Measurements from ENCODE around the gene PCSK4. TPM values are rescaled to one million over a fixed set of nuclear protein-coding genes. Genes with fewer than 3 reads are reported as not detected.
"Not testable (repeated sequence)": the region's sequence is repeated elsewhere in the genome, so short reads cannot be mapped to it uniquely, and the experiment has no call there.

The PCSK4 gene
- total RNA-seq, 1 donor from 2014 or later: 8.4 TPM

GRCh38 chr19:1522061-1522460 lies 31.9 kb upstream of the PCSK4 start:
- Mint-ChIP-seq H3K9me3 (ENCODE audit: unreplicated experiment) (no peaks in the 10 kb centered on the region), H3K4me1 (ENCODE audit: unreplicated experiment) (peaks cover 6% of the 10 kb centered on the region), H3K36me3 (ENCODE audit: low read depth, unreplicated experiment) (peaks cover 7% of the 10 kb centered on the region), H3K27ac (ENCODE audit: unreplicated experiment) (no peak overlapping the region), H3K27me3 (ENCODE audit: unreplicated experiment) (peaks cover 18% of the 10 kb centered on the region), H3K4me3 (ENCODE audit: unreplicated experiment) (no peak overlapping the region)
- DNase-seq (ENCODE audit: low spot score): no peak
- no peak for TF ChIP-seq CTCF (IDR thresholded peaks at IDR 0.05; ENCODE audit: unreplicated experiment)

- H3K4me3 Mint-ChIP-seq (ENCODE audit: unreplicated experiment): no peak overlapping the region
- H3K36me3 Mint-ChIP-seq (ENCODE audit: low read depth, unreplicated experiment): peaks cover 7% of the 10 kb centered on the region
- H3K27ac Mint-ChIP-seq (ENCODE audit: unreplicated experiment): no peak overlapping the region
- H3K4me1 Mint-ChIP-seq (ENCODE audit: unreplicated experiment): peaks cover 6% of the 10 kb centered on the region
- DNase-seq (ENCODE audit: low spot score): no peak
- no peaks in the 10 kb centered on the region for H3K9me3 Mint-ChIP-seq (ENCODE audit: unreplicated experiment)
- peaks cover 17% of the 10 kb centered on the region for H3K27me3 Mint-ChIP-seq (ENCODE audit: unreplicated experiment)
- TF ChIP-seq CTCF (IDR thresholded peaks at IDR 0.05; ENCODE audit: unreplicated experiment): no peak
These were observed 31.5 kb upstream of the PCSK4 start for GRCh38 chr19:1521636-1522035.

- Mint-ChIP-seq H3K4me1 (ENCODE audit: unreplicated experiment) (peaks cover 6% of the 10 kb centered on the region), H3K27ac (ENCODE audit: unreplicated experiment) (no peak overlapping the region), H3K9me3 (ENCODE audit: unreplicated experiment) (no peaks in the 10 kb centered on the region), H3K36me3 (ENCODE audit: low read depth, unreplicated experiment) (peaks cover 7% of the 10 kb centered on the region), H3K27me3 (ENCODE audit: unreplicated experiment) (peaks cover 17% of the 10 kb centered on the region), H3K4me3 (ENCODE audit: unreplicated experiment) (no peak overlapping the region)
- no peak for TF ChIP-seq CTCF (IDR thresholded peaks at IDR 0.05; ENCODE audit: unreplicated experiment)
- DNase-seq (ENCODE audit: low spot score): no peak
These were observed 30.1 kb upstream of the PCSK4 start for GRCh38 chr19:1520203-1520780.

GRCh38 chr19:1519802-1520201 lies 29.7 kb upstream of the PCSK4 start:
- H3K4me1 Mint-ChIP-seq (ENCODE audit: unreplicated experiment); H3K27ac Mint-ChIP-seq (ENCODE audit: unreplicated experiment): not testable (repeated sequence)

GRCh38 chr19:1518471-1518870 lies 28.3 kb upstream of the PCSK4 start:
- Mint-ChIP-seq H3K27me3 (ENCODE audit: unreplicated experiment) (peaks cover 9% of the 10 kb centered on the region), H3K4me3 (ENCODE audit: unreplicated experiment) (no peak overlapping the region), H3K36me3 (ENCODE audit: low read depth, unreplicated experiment) (no peaks in the 10 kb centered on the region)

More at GRCh38 chr19:1519802-1520201, 29.7 kb upstream of the PCSK4 start:
- not testable (repeated sequence) for DNase-seq (ENCODE audit: low spot score); H3K4me3 Mint-ChIP-seq (ENCODE audit: unreplicated experiment); H3K9me3 Mint-ChIP-seq (ENCODE audit: unreplicated experiment); H3K36me3 Mint-ChIP-seq (ENCODE audit: low read depth, unreplicated experiment)
- H3K27me3 Mint-ChIP-seq (ENCODE audit: unreplicated experiment): peaks cover 15% of the 10 kb centered on the region

More at GRCh38 chr19:1518471-1518870, 28.3 kb upstream of the PCSK4 start:
- H3K9me3 Mint-ChIP-seq (ENCODE audit: unreplicated experiment): no peaks in the 10 kb centered on the region
- H3K4me1 Mint-ChIP-seq (ENCODE audit: unreplicated experiment): no peaks in the 10 kb centered on the region
- no peak for TF ChIP-seq CTCF (IDR thresholded peaks at IDR 0.05; ENCODE audit: unreplicated experiment)
- no peak overlapping the region for H3K27ac Mint-ChIP-seq (ENCODE audit: unreplicated experiment)
- DNase-seq (ENCODE audit: low spot score): no peak
